ENCODE measurements around the gene HCN1. TPM values are rescaled to one million over a fixed set of nuclear protein-coding genes. Genes with fewer than 3 reads are reported as not detected.
"Not testable (repeated sequence)": the region's sequence is repeated elsewhere in the genome, so short reads cannot be mapped to it uniquely, and the experiment has no call there.

HCN1 gene
- total RNA-seq, 1 donor from 2014 or later = not detected

- Histone ChIP-seq H3K4me3 (ENCODE audit: low read depth, low read length) (no peak overlapping the region), H3K36me3 (ENCODE audit: control insufficient read depth, insufficient read depth, low read length) (no peaks in the 10 kb centered on the region), H3K27me3 (ENCODE audit: control insufficient read depth, insufficient read depth, low read length) (no peaks in the 10 kb centered on the region)
- FAIRE-seq (no peak), DNase-seq (ENCODE audit: low read depth) (no peak)
- no peak for TF ChIP-seq CTCF (IDR thresholded peaks at IDR 0.05; ENCODE audit: insufficient read depth, low read length, severe bottlenecking)
Measured at GRCh38 chr5:45512521-45512920, 183.7 kb downstream of the HCN1 start.

- H3K36me3 ChIP-seq (ENCODE audit: control insufficient read depth, insufficient read depth, low read length) = no peaks in the 10 kb centered on the region
- TF ChIP-seq CTCF (IDR thresholded peaks at IDR 0.05; ENCODE audit: insufficient read depth, low read length, severe bottlenecking) = no peak
- no peaks in the 10 kb centered on the region for H3K27me3 ChIP-seq (ENCODE audit: control insufficient read depth, insufficient read depth, low read length)
- FAIRE-seq (no peak), DNase-seq (ENCODE audit: low read depth) (no peak)
- H3K4me3 ChIP-seq (ENCODE audit: low read depth, low read length) = no peak overlapping the region
Measured at GRCh38 chr5:45509371-45509770, 186.8 kb downstream of the HCN1 start.

- no peak for TF ChIP-seq CTCF (IDR thresholded peaks at IDR 0.05; ENCODE audit: insufficient read depth, low read length, severe bottlenecking)
- no peak for DNase-seq (ENCODE audit: low read depth)
- no peak for FAIRE-seq
- H3K4me3 ChIP-seq (ENCODE audit: low read depth, low read length) = no peak overlapping the region
- H3K36me3 ChIP-seq (ENCODE audit: control insufficient read depth, insufficient read depth, low read length) = no peaks in the 10 kb centered on the region
- H3K27me3 ChIP-seq (ENCODE audit: control insufficient read depth, insufficient read depth, low read length) = no peaks in the 10 kb centered on the region
Measured at GRCh38 chr5:45508135-45508534, 188.0 kb downstream of the HCN1 start.

GRCh38 chr5:45507178-45507577 lies 189.0 kb downstream of the HCN1 start:
- DNase-seq (ENCODE audit: low read depth) (no peak), FAIRE-seq (no peak)
- H3K27me3 ChIP-seq (ENCODE audit: control insufficient read depth, insufficient read depth, low read length) = no peaks in the 10 kb centered on the region
- no peak for TF ChIP-seq CTCF (IDR thresholded peaks at IDR 0.05; ENCODE audit: insufficient read depth, low read length, severe bottlenecking)
- no peak overlapping the region for H3K4me3 ChIP-seq (ENCODE audit: low read depth, low read length)
- no peaks in the 10 kb centered on the region for H3K36me3 ChIP-seq (ENCODE audit: control insufficient read depth, insufficient read depth, low read length)

GRCh38 chr5:45499006-45499405 lies 197.2 kb downstream of the HCN1 start:
- H3K27me3 ChIP-seq (ENCODE audit: control insufficient read depth, insufficient read depth, low read length); DNase-seq (ENCODE audit: low read depth); FAIRE-seq; H3K36me3 ChIP-seq (ENCODE audit: control insufficient read depth, insufficient read depth, low read length); H3K4me3 ChIP-seq (ENCODE audit: low read depth, low read length): not testable (repeated sequence)

GRCh38 chr5:45491368-45491767 lies 204.8 kb downstream of the HCN1 start:
- no peaks in the 10 kb centered on the region for H3K27me3 ChIP-seq (ENCODE audit: control insufficient read depth, insufficient read depth, low read length)
- FAIRE-seq = no peak
- no peaks in the 10 kb centered on the region for H3K36me3 ChIP-seq (ENCODE audit: control insufficient read depth, insufficient read depth, low read length)
- TF ChIP-seq CTCF (IDR thresholded peaks at IDR 0.05; ENCODE audit: insufficient read depth, low read length, severe bottlenecking) = no peak
- no peak for DNase-seq (ENCODE audit: low read depth)
- H3K4me3 ChIP-seq (ENCODE audit: low read depth, low read length) = no peak overlapping the region
